ENCODE results near the gene UGGT1.
"Not testable (repeated sequence)": the region's sequence is repeated elsewhere in the genome, so short reads cannot be mapped to it uniquely, and the experiment has no call there.

UGGT1 gene

DNA sequence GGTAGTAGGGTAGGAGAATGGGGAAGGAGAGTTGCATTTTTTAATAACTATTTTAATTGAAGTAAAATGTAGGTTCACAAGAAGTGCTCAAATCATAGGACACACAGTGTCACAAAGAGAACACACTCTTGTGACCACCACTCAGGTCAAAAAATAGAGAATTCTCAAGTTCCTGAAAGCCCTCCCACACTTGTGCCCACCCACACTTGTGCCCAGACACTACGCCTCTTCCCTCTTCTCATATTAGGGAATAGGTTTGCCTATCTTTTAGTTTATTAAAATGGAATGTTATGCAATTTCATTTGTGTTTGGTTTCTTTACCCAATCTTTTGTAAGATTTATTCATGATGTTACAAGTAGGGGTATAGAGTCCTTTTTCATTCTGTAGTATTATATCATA lies 67.2 kb downstream of the UGGT1 start:
- no peak overlapping the region for H3K4me3 Mint-ChIP-seq
- DNase-seq = no peak
- no peaks in the 10 kb centered on the region for H3K27me3 Mint-ChIP-seq
- peak overlapping the region in 1 of 2 donors; percentile 63 for H3K27ac Mint-ChIP-seq
- H3K4me1 Mint-ChIP-seq = no peaks in the 10 kb centered on the region
- ATAC-seq = no peak
- H3K9me3 Mint-ChIP-seq = no peaks in the 10 kb centered on the region

DNA sequence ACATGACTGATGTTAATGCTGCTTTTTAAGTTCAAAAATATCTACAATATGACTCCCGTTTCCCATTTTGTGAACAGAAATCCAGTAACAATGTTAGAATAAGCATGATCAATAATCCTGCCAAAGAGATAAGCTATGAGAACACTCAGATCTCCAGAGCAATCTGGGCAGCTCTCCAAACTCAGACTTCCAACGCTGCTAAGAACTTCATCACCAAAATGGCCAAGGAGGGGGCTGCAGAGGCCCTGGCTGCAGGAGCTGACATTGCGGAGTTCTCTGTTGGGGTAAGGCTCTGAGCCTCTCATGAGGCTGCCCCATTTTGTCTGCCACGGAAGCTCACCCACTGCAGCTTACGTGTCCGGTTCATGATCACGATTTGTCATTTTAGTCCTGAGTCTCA lies 68.4 kb downstream of the UGGT1 start:
- ATAC-seq = no peak
- H3K9me3 Mint-ChIP-seq = no peaks in the 10 kb centered on the region

DNA sequence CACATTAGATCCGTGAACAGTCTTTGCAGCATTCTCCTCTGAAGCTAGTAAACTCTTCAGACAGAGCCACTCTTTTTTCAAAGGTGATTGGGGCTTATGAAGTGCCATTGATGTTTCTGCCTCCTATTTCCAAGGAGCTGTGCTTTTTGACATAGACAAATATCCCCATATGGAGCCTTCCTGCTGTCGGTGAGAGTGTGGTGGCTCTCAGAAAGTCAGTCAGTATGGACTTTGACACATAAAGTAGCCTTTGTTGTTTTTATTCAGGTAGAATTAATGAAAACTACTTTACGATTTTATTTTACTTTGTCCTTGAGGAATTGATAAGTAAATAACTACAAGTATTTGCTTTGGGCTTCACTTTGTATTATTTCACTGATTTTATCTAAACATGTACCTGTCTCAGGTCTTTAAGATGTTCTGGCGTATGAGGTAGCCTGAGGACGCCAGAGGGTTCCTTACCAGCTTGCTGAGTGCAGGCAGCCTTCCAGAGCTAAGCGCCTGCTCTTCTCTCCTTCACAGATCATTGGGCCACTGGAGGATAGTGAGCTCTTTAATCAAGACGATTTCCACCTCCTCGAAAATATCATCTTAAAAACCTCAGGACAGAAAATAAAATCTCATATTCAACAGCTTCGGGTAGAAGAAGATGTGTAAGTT lies 69.7 kb downstream of the UGGT1 start:
- Mint-ChIP-seq H3K27me3 (no peaks in the 10 kb centered on the region), H3K4me3 (no peak overlapping the region), H3K9me3 (no peaks in the 10 kb centered on the region), H3K27ac (peak overlapping the region in 1 of 2 donors; percentile 3), H3K4me1 (no peaks in the 10 kb centered on the region)
- DNase-seq (no peak), ATAC-seq (no peak)

More for the DNA sequence above, 68.4 kb downstream of the UGGT1 start:
- no peaks in the 10 kb centered on the region for H3K27me3 Mint-ChIP-seq
- H3K4me1 Mint-ChIP-seq = no peaks in the 10 kb centered on the region
- no peak overlapping the region for H3K4me3 Mint-ChIP-seq
- DNase-seq = no peak
- H3K27ac Mint-ChIP-seq = no peak overlapping the region

DNA sequence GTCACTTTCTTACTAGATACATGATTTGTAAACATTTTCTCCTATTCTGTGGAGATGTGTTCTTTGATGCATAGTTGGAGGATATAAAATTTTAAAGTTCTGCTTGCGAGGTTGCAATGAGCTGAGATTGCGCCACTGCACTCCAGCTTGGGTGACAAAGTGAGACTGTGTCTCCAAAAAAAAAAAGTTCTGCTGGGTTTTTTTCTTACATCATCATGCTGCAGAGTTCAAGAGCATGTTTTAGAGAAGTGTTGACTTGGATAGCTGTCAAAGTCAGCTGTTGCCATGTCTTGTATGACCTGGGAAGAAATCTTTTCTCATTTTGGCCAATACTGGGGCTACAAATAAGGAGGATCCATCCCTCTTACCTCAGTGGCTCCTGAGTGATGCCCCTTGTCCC lies 71.3 kb downstream of the UGGT1 start:
- no peak for ATAC-seq

DNA sequence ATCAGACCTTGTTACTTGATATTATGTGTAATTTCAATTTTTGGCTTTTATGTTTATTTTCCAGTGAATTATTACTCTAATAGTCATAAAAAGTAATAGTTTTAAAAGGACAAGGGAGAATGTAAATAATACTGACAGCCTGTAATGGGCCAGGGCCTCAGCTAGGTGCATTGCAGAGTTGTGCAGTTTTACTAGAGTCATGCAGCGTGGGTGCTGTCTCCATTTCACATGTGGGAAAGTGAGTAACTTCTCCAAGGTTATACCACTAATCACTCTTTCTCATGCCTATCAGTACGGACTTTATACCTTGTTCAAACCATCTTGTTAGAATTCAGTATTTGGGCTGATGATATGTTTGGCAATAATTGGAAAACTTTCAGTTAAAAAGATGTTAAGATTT lies 73.3 kb downstream of the UGGT1 start:
- peaks cover 12% of the 10 kb centered on the region for H3K4me1 Mint-ChIP-seq
- H3K27me3 Mint-ChIP-seq = no peaks in the 10 kb centered on the region
- DNase-seq (no peak), ATAC-seq (no peak)
- H3K4me3 Mint-ChIP-seq = no peak overlapping the region
- H3K9me3 Mint-ChIP-seq = no peaks in the 10 kb centered on the region
- no peak overlapping the region for H3K27ac Mint-ChIP-seq

More for the DNA sequence above, 71.3 kb downstream of the UGGT1 start:
- peaks cover under 1% of the 10 kb centered on the region for H3K4me1 Mint-ChIP-seq
- no peaks in the 10 kb centered on the region for H3K9me3 Mint-ChIP-seq
- H3K4me3 Mint-ChIP-seq = no peak overlapping the region
- DNase-seq = no peak
- no peaks in the 10 kb centered on the region for H3K27me3 Mint-ChIP-seq
- H3K27ac Mint-ChIP-seq = no peak overlapping the region

DNA sequence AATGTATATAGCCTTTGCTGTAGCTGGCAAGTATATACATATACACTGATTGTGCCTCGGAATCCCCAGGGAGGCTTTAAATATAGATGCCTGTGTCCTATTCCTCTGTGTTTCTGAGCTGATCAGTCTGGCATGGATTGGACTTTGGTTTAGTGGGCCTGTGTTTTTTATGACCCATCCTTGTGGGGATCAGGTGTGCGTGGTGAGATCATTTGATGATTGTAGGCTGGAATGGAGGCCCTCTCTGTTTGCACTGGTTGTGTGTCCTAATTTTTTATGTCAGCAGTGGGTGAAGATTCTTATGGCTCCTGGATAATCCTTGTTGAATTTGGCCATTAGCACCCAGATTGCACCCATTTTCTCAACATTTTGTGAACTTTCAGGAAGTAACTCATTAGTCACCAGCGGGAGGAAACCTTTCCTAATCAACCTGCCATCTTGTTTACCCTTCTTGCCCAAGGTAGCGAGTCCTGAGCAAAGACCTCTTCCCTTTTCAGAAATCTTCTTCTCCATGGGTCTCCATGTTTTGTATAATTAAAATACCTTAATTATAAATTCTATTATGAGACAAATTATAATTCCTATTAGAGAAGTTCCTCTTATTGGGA lies 75.8 kb downstream of the UGGT1 start:
- no peak overlapping the region for H3K4me3 Mint-ChIP-seq

DNA sequence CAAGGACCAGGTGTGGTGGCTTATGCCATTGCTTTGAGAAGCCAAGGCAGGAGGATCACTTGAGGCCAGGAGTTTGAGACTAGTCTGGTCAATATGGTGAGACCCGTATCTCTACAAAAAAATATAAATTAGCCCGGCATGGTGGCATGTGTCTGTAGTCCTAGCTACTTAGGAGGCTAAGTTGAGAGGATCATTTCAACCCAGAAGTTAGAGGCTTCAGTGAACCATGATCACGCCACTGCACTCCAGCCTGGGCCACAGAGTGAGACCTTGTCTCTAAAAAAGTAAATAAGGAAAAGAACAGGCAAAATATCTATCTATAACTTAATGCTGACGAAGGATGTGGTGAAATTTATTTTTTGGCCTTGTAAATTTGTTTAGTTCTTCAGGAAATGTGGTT lies 78.1 kb downstream of the UGGT1 start:
- DNase-seq (no peak), ATAC-seq (no peak)
- no peaks in the 10 kb centered on the region for H3K27me3 Mint-ChIP-seq
- H3K9me3 Mint-ChIP-seq = no peaks in the 10 kb centered on the region
- peaks cover 12% of the 10 kb centered on the region for H3K4me1 Mint-ChIP-seq
- H3K27ac Mint-ChIP-seq = no peak overlapping the region
- H3K4me3 Mint-ChIP-seq = no peak overlapping the region

More for the DNA sequence above, 75.8 kb downstream of the UGGT1 start:
- Mint-ChIP-seq H3K9me3 (no peaks in the 10 kb centered on the region), H3K4me1 (peaks cover 12% of the 10 kb centered on the region), H3K27ac (no peak overlapping the region), H3K27me3 (no peaks in the 10 kb centered on the region)
- no peak for ATAC-seq
- no peak for DNase-seq

DNA sequence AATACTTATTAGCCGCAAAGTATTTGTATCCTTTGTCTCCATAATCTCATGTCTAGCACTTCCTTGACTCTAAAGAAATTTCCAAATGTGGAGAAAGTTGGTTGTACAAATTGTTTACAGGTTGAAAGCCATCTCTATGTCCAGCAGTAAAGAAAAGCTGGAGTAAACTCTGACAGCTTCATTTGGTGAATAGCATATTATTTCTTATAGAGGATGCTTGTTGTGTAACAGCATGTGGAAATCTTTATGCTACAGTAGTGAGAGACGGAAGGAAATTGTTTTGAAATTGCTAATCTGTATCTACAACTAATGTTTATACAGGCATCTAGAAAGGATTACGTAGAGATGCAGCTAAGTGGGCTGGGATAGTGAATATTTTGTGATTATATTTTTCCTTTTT lies 78.5 kb downstream of the UGGT1 start:
- H3K4me1 Mint-ChIP-seq = peaks cover 12% of the 10 kb centered on the region
- no peaks in the 10 kb centered on the region for H3K27me3 Mint-ChIP-seq
- H3K27ac Mint-ChIP-seq = no peak overlapping the region
- ATAC-seq (no peak), DNase-seq (no peak)
- no peak overlapping the region for H3K4me3 Mint-ChIP-seq
- no peaks in the 10 kb centered on the region for H3K9me3 Mint-ChIP-seq

DNA sequence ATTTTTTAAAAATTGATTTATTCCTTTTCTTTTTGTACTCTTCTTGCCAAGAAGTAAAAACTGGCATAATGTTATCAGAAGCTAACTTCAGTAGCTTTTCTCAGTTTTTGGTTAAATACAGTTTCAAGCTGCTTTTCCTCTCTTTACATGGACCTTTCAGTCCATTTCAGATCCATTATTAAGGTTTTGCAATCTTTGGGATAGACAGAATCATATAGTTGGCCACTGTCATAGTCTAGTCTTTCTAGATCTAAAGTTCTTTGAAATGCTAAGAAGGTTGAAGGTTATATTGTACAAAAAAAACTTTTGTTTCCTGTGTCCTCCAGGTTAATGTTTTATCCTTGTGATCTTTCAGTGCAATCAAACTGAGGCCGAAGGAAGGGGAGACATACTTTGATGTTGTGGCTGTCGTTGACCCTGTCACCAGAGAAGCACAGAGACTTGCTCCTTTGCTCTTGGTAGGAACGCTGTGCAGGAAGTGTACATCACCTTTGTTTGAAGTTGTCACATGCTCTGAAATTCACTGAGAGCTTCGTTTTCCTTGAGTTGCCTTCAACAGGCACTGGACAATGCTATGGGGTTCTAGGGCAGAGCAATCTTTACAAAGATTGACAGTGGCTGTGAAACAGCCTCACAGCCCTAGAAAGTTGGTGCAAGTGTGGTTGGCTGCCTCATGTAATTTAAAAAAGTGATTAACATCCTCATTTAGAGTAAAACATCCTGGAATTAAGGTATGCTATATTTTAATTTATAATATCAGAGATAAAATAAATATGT lies 79.1 kb downstream of the UGGT1 start:
- Mint-ChIP-seq H3K27me3 (no peaks in the 10 kb centered on the region), H3K9me3 (no peaks in the 10 kb centered on the region), H3K27ac (no peak overlapping the region), H3K4me3 (no peak overlapping the region), H3K4me1 (peaks cover 12% of the 10 kb centered on the region)
- DNase-seq (no peak), ATAC-seq (no peak)

DNA sequence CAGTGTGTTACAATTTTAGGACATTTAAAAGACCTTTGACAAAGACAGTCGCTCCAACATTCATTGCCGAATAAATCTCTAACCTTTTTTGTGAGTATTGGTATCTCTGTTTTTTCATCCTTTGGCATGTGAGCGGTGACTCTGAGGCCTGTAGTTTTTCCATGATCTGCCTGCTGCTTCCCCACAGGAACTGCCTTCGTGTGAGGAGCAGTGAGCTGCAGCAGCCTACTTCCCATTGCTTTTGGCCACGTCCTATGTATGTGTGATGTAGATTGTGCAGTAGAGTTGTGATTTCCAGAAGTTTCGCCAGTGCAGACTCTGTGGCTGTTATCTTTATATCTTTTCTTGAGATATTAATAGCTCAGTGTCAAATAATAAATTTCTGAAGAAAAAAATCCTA lies 79.8 kb downstream of the UGGT1 start:
- H3K27me3 Mint-ChIP-seq = no peaks in the 10 kb centered on the region
- H3K4me3 Mint-ChIP-seq = no peak overlapping the region
- ATAC-seq (no peak), DNase-seq (no peak)
- no peak overlapping the region for H3K27ac Mint-ChIP-seq
- H3K9me3 Mint-ChIP-seq = no peaks in the 10 kb centered on the region
- H3K4me1 Mint-ChIP-seq = peaks cover 12% of the 10 kb centered on the region

DNA sequence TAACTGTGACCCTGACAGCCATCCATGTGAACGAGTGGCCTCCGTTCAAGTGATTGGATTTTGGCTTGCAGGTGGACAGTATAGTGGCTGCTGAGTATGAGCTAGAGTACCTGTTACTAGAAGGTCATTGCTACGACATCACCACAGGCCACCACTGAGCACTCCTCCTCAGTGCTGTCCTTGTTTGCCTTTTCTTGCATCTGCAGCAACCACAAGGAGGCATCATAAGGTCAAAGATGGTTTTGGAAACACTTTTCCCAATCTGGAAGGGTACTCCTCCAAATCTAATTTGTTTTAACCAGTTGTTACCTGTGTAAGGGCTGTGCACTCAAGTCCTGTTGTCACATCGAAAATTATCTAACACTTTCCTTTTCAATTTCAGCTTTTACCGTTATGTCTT lies 81.2 kb downstream of the UGGT1 start:
- DNase-seq = no peak
- no peaks in the 10 kb centered on the region for H3K27me3 Mint-ChIP-seq
- H3K4me1 Mint-ChIP-seq = peaks cover 12% of the 10 kb centered on the region
- ATAC-seq = no peak
- no peaks in the 10 kb centered on the region for H3K9me3 Mint-ChIP-seq
- no peak overlapping the region for H3K27ac Mint-ChIP-seq
- H3K4me3 Mint-ChIP-seq = no peak overlapping the region

DNA sequence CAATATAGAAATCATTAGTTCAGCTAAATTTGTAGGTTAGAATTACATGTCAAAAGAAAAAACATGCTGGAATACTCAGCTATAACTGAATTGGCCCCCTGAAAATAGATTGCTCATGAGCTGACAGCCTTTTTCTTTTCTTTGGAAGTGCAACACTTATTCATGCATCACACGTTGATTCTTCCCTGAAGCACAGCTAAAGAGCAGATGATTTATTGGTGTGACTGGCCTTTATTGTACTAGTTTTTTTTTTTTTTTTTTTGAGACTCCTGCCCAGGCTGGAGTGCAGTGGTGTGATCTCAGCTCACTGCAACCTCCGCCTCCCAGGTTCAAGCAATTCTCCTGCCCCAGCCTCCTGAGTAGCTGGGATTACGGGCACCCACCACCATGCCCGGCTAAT lies 83.1 kb downstream of the UGGT1 start:
- not testable (repeated sequence) for DNase-seq, H3K27me3 Mint-ChIP-seq, ATAC-seq, H3K9me3 Mint-ChIP-seq, H3K4me1 Mint-ChIP-seq, H3K4me3 Mint-ChIP-seq, H3K27ac Mint-ChIP-seq

DNA sequence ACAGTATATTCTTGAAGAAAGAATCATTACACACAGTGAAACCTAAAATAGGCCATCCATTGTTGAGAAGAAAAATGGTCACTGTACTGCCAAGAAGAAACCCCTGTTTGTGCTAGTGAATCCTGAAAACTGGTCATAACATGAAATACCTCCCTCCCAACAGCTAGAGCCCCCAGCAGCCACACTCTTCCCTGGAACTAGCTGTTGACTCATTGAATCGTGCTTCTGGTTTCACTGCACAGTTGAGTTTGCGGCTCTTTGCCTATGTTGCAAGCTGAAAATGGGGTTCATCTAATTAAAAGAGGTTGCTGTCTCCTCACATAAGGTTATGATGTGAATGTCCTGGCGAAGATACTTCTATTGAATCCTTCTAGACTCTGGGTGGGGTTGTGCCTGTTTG lies 86.3 kb downstream of the UGGT1 start:
- no peaks in the 10 kb centered on the region for H3K27me3 Mint-ChIP-seq
- ATAC-seq (no peak), DNase-seq (no peak)
- H3K4me1 Mint-ChIP-seq = no peaks in the 10 kb centered on the region
- no peak overlapping the region for H3K27ac Mint-ChIP-seq
- H3K9me3 Mint-ChIP-seq = no peaks in the 10 kb centered on the region
- no peak overlapping the region for H3K4me3 Mint-ChIP-seq

DNA sequence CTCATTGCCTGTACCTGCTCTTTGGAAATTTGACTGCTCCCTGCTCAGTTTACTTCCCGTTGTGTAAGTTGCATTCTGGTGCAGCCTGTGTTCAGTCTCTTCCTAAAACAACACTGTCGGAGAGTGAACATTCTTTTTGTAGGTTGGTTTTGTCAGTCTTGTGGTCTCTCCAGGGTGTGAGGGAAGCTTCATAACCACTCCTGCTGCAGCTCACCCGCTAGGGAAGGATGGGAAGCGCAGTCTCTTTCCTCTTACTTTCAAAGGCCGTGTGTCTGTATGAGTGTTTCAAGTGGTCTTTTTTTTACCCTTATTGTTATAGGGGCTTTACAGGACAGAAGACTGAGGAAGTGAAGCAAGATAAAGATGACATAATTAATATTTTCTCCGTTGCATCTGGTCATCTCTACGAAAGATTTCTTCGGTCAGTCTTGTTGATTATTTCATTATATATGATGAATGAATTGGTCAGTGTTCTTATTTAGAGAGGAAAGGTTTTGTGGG lies 87.2 kb downstream of the UGGT1 start:
- Mint-ChIP-seq H3K27me3 (no peaks in the 10 kb centered on the region), H3K9me3 (no peaks in the 10 kb centered on the region), H3K27ac (no peak overlapping the region), H3K4me3 (no peak overlapping the region), H3K4me1 (no peaks in the 10 kb centered on the region)
- DNase-seq (no peak), ATAC-seq (no peak)

DNA sequence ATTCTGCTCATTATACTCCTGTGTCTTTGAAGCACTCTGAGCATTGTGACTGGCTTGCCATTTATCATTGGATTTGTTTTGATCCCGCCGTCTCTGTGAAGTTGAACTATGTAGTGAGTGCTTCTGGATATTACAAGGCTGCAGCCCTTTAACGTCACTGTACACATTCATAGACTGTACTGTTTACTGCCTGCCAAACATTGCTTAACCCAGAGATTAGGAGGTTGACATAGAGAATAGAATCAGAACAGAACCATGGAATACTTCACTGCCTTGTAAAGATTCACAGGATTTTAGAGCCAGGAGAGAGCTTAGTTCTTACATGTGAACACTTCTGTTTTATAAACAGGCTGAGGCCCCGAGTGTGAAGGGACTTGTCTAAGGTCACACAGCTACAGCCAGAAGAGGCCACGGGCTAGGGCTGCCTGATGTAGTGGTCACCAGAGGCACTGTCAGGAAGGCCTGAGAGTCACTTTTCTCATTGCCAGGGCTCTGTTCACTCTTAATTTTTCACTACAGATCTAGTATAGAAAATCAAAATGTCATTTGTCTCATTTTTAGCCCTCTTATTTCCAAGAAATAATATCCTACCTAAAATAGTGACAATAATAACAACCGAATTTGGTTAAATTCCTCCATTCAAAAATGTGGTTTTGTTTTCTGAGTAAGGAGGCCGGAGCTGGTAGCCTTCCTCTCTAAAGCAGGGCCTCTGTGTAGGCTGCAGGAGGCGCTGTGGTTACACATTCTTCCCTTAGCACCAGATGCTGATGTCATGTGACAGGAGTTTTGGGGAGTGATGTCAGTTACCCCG lies 87.9 kb downstream of the UGGT1 start:
- H3K4me1 Mint-ChIP-seq = no peaks in the 10 kb centered on the region
- no peak overlapping the region for H3K4me3 Mint-ChIP-seq
- H3K9me3 Mint-ChIP-seq = no peaks in the 10 kb centered on the region
- ATAC-seq = peak; percentile 85
- DNase-seq = peak; percentile 17 to 48
- H3K27me3 Mint-ChIP-seq = no peaks in the 10 kb centered on the region
- no peak overlapping the region for H3K27ac Mint-ChIP-seq

DNA sequence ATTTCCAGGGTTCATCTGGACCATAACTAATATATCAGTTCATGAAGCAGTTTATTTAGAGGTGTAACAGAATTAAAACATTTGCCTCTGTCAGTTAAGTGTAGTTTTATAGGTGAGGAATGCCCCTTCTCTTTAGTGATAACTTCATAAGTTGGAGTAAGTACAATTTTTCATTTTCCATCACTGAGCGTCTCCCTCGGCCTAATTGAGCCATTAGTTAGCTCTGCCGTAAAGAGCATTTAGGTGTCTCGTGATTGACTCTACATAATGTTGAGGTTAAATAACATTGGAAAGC lies 88.4 kb downstream of the UGGT1 start:
- Mint-ChIP-seq H3K4me3 (no peak overlapping the region), H3K27me3 (no peaks in the 10 kb centered on the region), H3K4me1 (no peaks in the 10 kb centered on the region), H3K9me3 (no peaks in the 10 kb centered on the region), H3K27ac (no peak overlapping the region)
- DNase-seq (no peak), ATAC-seq (no peak)

Measured in stimulated activated naive CD8-positive, alpha-beta T cell treated with anti-CD3 and anti-CD28 coated beads, Interleukin-15, amount 100 ng/mL, for 72 hours (primary cell).